Adrenal gland (tissue), 12 donors: ENCODE results near the gene TMEM175. TPM values are rescaled to one million over a fixed set of nuclear protein-coding genes. Genes with fewer than 3 reads are reported as not detected.

ENCODE experiments used
- DNase-seq, 7 donors: peaks; one replicate each; pipeline ENCODE4 v3.0.0-alpha.2; 2019 to 2020
- H3K27ac ChIP-seq, 5 donors: fragments of 200-600 bp; sonication (generic) in 4 of 5; 1 replicate in 3 of 5; 2 replicates in 2 of 5; pipeline versions ENCODE4 v1.5.1 to v1.8.0; 2016 to 2020; ENCODE audit warnings: mild to moderate bottlenecking in 1 of 5
- H3K27me3 ChIP-seq: fragments of 200-600 bp; 2 replicates; pipeline ENCODE4 v1.8.0; 2021
- H3K36me3 ChIP-seq, 2 donors: fragments of 200-600 bp; replicated peaks in 1 of 2; 1 replicate in 1 of 2; 2 replicates in 1 of 2; pipeline versions ENCODE4 v1.5.1 to v1.8.0; 2018 to 2022
- H3K4me1 ChIP-seq, 2 donors: fragments of 200-600 bp; replicated peaks in 1 of 2; 1 replicate in 1 of 2; 2 replicates in 1 of 2; pipeline versions ENCODE4 v1.5.1 to v1.8.0; 2018 to 2021
- H3K4me3 ChIP-seq, 4 donors: fragments of 200-600 bp; sonication (generic) in 3 of 4; one replicate each; pipeline ENCODE4 v1.5.1; 2016 to 2018
- H3K9me3 ChIP-seq, 3 donors: fragments of 200-600 bp; sonication (generic) in 1 of 3; replicated peaks in 1 of 3; 1 replicate in 2 of 3; 2 replicates in 1 of 3; pipeline versions ENCODE4 v1.5.1 to v1.8.0; 2016 to 2021
- CTCF ChIP-seq, 6 experiments: fragments of 450-650 bp in 4 of 6; fragments of 200-600 bp in 2 of 6; sonication (generic) in 1 of 6; IDR thresholded peaks; 1 replicate in 5 of 6; 2 replicates in 1 of 6; pipeline versions ENCODE4 v1.5.1 to v1.8.0; 2016 to 2021; ENCODE audit warnings: antibody characterized with exemption in 6 of 6, mild to moderate bottlenecking in 2 of 6, moderate library complexity in 1 of 6
- POLR2A ChIP-seq, 2 donors: fragments of 450-650 bp; IDR thresholded peaks; one replicate each; pipeline ENCODE4 v1.6.1; 2017; ENCODE audit warnings: antibody characterized with exemption in 2 of 2, mild to moderate bottlenecking in 2 of 2, moderate library complexity in 1 of 2
- WGBS, 4 donors: extraction: QIAGEN DNeasy Blood & Tissue Kit in 2 of 4; methylation state at CpG; one replicate each; pipeline versions ENCODE4 v1.1.5 to v1.1.7; 2013 to 2017; 5-methylcytosine and 5-hydroxymethylcytosine counted together
- intact Hi-C, 2 donors: fragments of 100-400 bp; cut with DNase I; formaldehyde crosslinking; loops; one replicate each; pipeline versions ENCODE4 v1.14.1 to v1.15.0; 2022 to 2023
- polyA plus RNA-seq, 3 donors: library from polyadenylated mRNA; stranded (reverse); fragments of 200-250 nt in 2 of 3; fragments of 350-450 nt in 1 of 3; fragmentation: Illumina TruSeq in 1 of 3; extraction: RNeasy Lipid Tissue Mini Kit (QIAGEN cat#74804) in 1 of 3; gene quantifications; one replicate each; pipeline ENCODE4 v1.2.3, GENCODE V29; 2013 to 2014
- total RNA-seq, 9 donors: library from RNA; depleted of rRNA in 4 of 9; stranded (reverse); fragments of >200 nt in 4 of 9; fragments of 120-200 nt in 1 of 9; fragmentation: NEBNext Ultra II Directional in 1 of 9; extraction: Animal tissue kit (Norgen Biotek cat#: 25700) in 1 of 9; gene quantifications; one replicate each; pipeline versions ENCODE4 v1.1.0 to v1.2.4, GENCODE V29; 2013 to 2023
- donor health status: healthy with polysubstance abuse.
- donor health status: Bipolar disorder and iron deficiency.
- donor health status: DM: yes; HTN: yes; CAD: no.
- donor health status: DM: no; HTN: no; CAD: no.
- donor health status: DM: no; HTN: no; CAD: no.
- donor health status: DM: yes; HTN: yes; CAD: no.

TMEM175 gene
- total and polyA plus RNA-seq, 12 donors = 20.2 to 142 (median 47.9) TPM

GRCh38 chr4:965048-965765 lies 32.9 kb downstream of the TMEM175 start:
- intact Hi-C loops = no loop called here
- Histone ChIP-seq H3K4me3 (no peak overlapping the region), H3K27me3 (no peaks in the 10 kb centered on the region), H3K36me3 (peaks cover 0 to 17% of the 10 kb centered on the region in 2 donors), H3K9me3 (no peaks in the 10 kb centered on the region), H3K27ac (no peak overlapping the region), H3K4me1 (no peaks in the 10 kb centered on the region)
- 73 to 96% (median 90%) methylated on average over 12 to 26 of the region's 26 CpGs for WGBS, 4 donors
- no peak for TF ChIP-seq CTCF (IDR thresholded peaks at IDR 0.05)
- TF ChIP-seq POLR2A (IDR thresholded peaks at IDR 0.05) = no peak
- no peak for DNase-seq

GRCh38 chr4:965766-966134 lies 33.5 kb downstream of the TMEM175 start:
- intact Hi-C loops = no loop called here
- DNase-seq = no peak
- Histone ChIP-seq H3K27ac (no peak overlapping the region), H3K9me3 (no peaks in the 10 kb centered on the region), H3K36me3 (peaks cover 0 to 17% of the 10 kb centered on the region in 2 donors), H3K4me1 (no peaks in the 10 kb centered on the region), H3K4me3 (no peak overlapping the region), H3K27me3 (no peaks in the 10 kb centered on the region)
- TF ChIP-seq CTCF (IDR thresholded peaks at IDR 0.05) = no peak
- no peak for TF ChIP-seq POLR2A (IDR thresholded peaks at IDR 0.05)
- WGBS, 4 donors = 92 to 95% (median 94%) methylated on average over 15 to 21 of the region's 21 CpGs

GRCh38 chr4:966266-967112 lies 34.2 kb downstream of the TMEM175 start:
- Histone ChIP-seq H3K9me3 (no peaks in the 10 kb centered on the region), H3K4me3 (no peak overlapping the region), H3K27me3 (no peaks in the 10 kb centered on the region), H3K27ac (no peak overlapping the region), H3K4me1 (peaks cover 0 to 2% of the 10 kb centered on the region in 2 donors), H3K36me3 (peaks cover 0 to 15% of the 10 kb centered on the region in 2 donors)
- 78 to 93% (median 92%) methylated on average over 6 to 48 of the region's 48 CpGs for WGBS, 4 donors
- DNase-seq = no peak
- intact Hi-C loops = no loop called here
- no peak for TF ChIP-seq POLR2A (IDR thresholded peaks at IDR 0.05)

GRCh38 chr4:967113-968104 lies 35.1 kb downstream of the TMEM175 start:
- Histone ChIP-seq H3K36me3 (peaks cover 0 to 6% of the 10 kb centered on the region in 2 donors), H3K4me1 (peaks cover 8 to 11% of the 10 kb centered on the region in 2 donors), H3K27me3 (no peaks in the 10 kb centered on the region), H3K9me3 (no peaks in the 10 kb centered on the region), H3K27ac (no peak overlapping the region), H3K4me3 (no peak overlapping the region)
- WGBS, 4 donors = 14 to 55% (median 53%) methylated on average over 13 to 76 of the region's 76 CpGs
- intact Hi-C loops = no loop called here
- no peak for DNase-seq
- TF ChIP-seq CTCF (IDR thresholded peaks at IDR 0.05) (no peak), POLR2A (IDR thresholded peaks at IDR 0.05) (no peak)
